Erythroblast (primary cell): Measurements from ENCODE around the gene PIK3R4.

ENCODE experiments used
- GATA1 ChIP-seq: IDR thresholded peaks from 2 replicates; pipeline ENCODE4 v1.6.1; 2011; ENCODE audit warnings: low read depth, mild to moderate bottlenecking, control low read depth, low read length, moderate library complexity
- POLR2A ChIP-seq: IDR thresholded peaks from 2 replicates; pipeline ENCODE4 v1.6.1; 2011; ENCODE audit warnings: mild to moderate bottlenecking, low read length

- TF ChIP-seq POLR2A (no peak), GATA1 (no peak)
Measured at GRCh38 chr3:130761730-130762311, 15.2 kb upstream of the PIK3R4 start.
